ENCODE results near the gene DLK1.

DLK1 gene

GRCh38 chr14:100715332-100715731 is 11.4 kb upstream of the DLK1 start:
- no peak for DNase-seq

GRCh38 chr14:100715803-100716202 is 10.9 kb upstream of the DLK1 start:
- no peak for DNase-seq

GRCh38 chr14:100717386-100717785 is 9.3 kb upstream of the DLK1 start:
- DNase-seq, result peak; percentile 26

- DNase-seq, result no peak
These were observed 6.6 kb upstream of the DLK1 start for GRCh38 chr14:100719976-100720520.

- no peak for DNase-seq
These were observed 5.1 kb upstream of the DLK1 start for GRCh38 chr14:100721568-100721967.

- DNase-seq, result no peak
These were observed 4.3 kb upstream of the DLK1 start for GRCh38 chr14:100722367-100722766.

GRCh38 chr14:100723135-100723829 is 3.4 kb upstream of the DLK1 start:
- no peak for DNase-seq

- DNase-seq, result no peak
These were observed 2.8 kb upstream of the DLK1 start for GRCh38 chr14:100723830-100724437.

- no peak for DNase-seq
These were observed 2.2 kb upstream of the DLK1 start for GRCh38 chr14:100724536-100724935.

GRCh38 chr14:100725587-100726387 is 905 bp upstream of the DLK1 start:
- no peak for DNase-seq

GRCh38 chr14:100727086-100727872 is 587 bp downstream of the DLK1 start:
- no peak for DNase-seq

GRCh38 chr14:100727873-100728240 is 1.2 kb downstream of the DLK1 start:
- DNase-seq, result no peak

- no peak for DNase-seq
These were observed 2.3 kb downstream of the DLK1 start for GRCh38 chr14:100728962-100729361.

- DNase-seq, result no peak
These were observed 3.3 kb downstream of the DLK1 start for GRCh38 chr14:100729982-100730381.

- no peak for DNase-seq
These were observed 3.9 kb downstream of the DLK1 start for GRCh38 chr14:100730581-100730980.

- no peak for DNase-seq
These were observed 4.4 kb downstream of the DLK1 start for GRCh38 chr14:100731011-100731670.

- DNase-seq, result no peak
These were observed 5.4 kb downstream of the DLK1 start for GRCh38 chr14:100731846-100732765.

- no peak for DNase-seq
These were observed 6.0 kb downstream of the DLK1 start for GRCh38 chr14:100732766-100733100.

- DNase-seq, result peak; percentile 46
These were observed 6.6 kb downstream of the DLK1 start for GRCh38 chr14:100733152-100733850.
